ENCODE results near the gene RPS3A. TPM values are rescaled to one million over a fixed set of nuclear protein-coding genes. Genes with fewer than 3 reads are reported as not detected.

The RPS3A gene
- total and polyA plus RNA-seq, 2 donors (not counting 1 experiment from before 2014, with no cell fraction given), result 1,918 to 2,843 TPM

DNA sequence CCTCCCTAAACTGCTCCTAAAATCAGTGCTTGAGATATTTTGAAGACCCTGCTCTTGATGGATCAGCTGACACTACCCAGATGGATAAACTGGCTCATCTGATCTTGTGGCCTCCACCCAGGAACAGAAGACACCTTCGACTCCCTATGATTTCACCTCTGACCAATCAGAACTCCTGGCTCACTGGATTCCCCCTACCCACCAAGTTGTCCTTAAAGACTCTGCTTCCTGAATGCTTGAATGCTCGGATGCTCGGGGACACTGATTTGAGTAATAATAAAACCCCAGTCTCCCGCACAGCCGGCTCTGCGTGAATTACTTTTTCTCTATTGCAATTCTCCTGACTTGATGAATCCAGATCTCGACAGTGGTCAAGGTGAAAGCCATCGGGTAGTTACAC, 12.0 kb upstream of the RPS3A start:
- no peak overlapping the region for H2AFZ ChIP-seq (ENCODE audit: low read length)
- TF ChIP-seq, protein P1, sequence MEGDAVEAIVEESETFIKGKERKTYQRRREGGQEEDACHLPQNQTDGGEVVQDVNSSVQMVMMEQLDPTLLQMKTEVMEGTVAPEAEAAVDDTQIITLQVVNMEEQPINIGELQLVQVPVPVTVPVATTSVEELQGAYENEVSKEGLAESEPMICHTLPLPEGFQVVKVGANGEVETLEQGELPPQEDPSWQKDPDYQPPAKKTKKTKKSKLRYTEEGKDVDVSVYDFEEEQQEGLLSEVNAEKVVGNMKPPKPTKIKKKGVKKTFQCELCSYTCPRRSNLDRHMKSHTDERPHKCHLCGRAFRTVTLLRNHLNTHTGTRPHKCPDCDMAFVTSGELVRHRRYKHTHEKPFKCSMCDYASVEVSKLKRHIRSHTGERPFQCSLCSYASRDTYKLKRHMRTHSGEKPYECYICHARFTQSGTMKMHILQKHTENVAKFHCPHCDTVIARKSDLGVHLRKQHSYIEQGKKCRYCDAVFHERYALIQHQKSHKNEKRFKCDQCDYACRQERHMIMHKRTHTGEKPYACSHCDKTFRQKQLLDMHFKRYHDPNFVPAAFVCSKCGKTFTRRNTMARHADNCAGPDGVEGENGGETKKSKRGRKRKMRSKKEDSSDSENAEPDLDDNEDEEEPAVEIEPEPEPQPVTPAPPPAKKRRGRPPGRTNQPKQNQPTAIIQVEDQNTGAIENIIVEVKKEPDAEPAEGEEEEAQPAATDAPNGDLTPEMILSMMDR (conservative IDR thresholded peaks at IDR 0.05 in 1 of 2, IDR thresholded peaks at IDR 0.05 in 1 of 2; ENCODE audit: low read depth in 1 of 2, low read length in 2 of 2), result no peak
- no peak for TF ChIP-seq EZH2 (IDR thresholded peaks at IDR 0.05; ENCODE audit: low read length, missing control alignments)
- no peak overlapping the region for H3K4me3 ChIP-seq (replicated peaks in 1 of 4; ENCODE audit: control extremely low read depth in 1 of 4, insufficient read depth in 1 of 4, low read depth in 3 of 4, low read length in 4 of 4)
- H4K20me1 ChIP-seq (ENCODE audit: control insufficient read depth, extremely low read depth, insufficient read depth, low read length), result no peaks in the 10 kb centered on the region
- H3K36me3 ChIP-seq (ENCODE audit: control insufficient read depth, insufficient read depth, low read length), result no peaks in the 10 kb centered on the region
- H3K9ac ChIP-seq (ENCODE audit: insufficient read depth, low read length), result no peak overlapping the region
- H3K4me2 ChIP-seq (ENCODE audit: extremely low read depth, insufficient read depth, low read length), result no peak overlapping the region
- no peaks in the 10 kb centered on the region for H3K27me3 ChIP-seq (ENCODE audit: control insufficient read depth, insufficient read depth, low read length)
- H3K27ac ChIP-seq (ENCODE audit: insufficient read depth, low read length), result no peak overlapping the region
- no peaks in the 10 kb centered on the region for H3K4me1 ChIP-seq (ENCODE audit: control insufficient read depth, extremely low read depth, insufficient read depth, low read length)
- H3K79me2 ChIP-seq (ENCODE audit: control insufficient read depth, insufficient read depth, low read length), result no peaks in the 10 kb centered on the region
- no peaks in the 10 kb centered on the region for H3K9me3 ChIP-seq (ENCODE audit: control insufficient read depth, insufficient read depth, low read depth, low read length)
- DNase-seq (ENCODE audit: low read depth in 2 of 2), result no peak

DNA sequence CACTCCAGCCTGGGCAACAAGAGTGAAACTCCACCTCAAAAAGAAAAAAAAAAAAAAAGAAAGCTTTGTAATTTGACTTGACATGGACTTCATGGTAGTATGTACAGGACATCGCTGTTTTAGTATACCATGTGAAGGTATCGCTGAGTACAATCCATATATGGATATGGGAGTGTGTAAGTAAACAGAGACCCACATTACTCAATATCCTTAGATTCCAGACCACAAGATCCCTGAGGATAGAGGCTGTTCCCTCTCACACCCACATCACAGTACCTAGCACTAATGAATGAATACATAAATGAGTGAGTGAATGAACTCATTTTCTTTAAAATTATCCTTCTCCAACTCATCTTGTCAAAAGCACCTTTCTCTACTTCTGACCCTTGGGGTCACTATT, 8.4 kb upstream of the RPS3A start:
- Histone ChIP-seq H3K9me3 (ENCODE audit: control insufficient read depth, insufficient read depth, low read depth, low read length) (no peaks in the 10 kb centered on the region), H3K36me3 (ENCODE audit: control insufficient read depth, insufficient read depth, low read length) (no peaks in the 10 kb centered on the region), H4K20me1 (ENCODE audit: control insufficient read depth, extremely low read depth, insufficient read depth, low read length) (no peaks in the 10 kb centered on the region), H3K9ac (ENCODE audit: insufficient read depth, low read length) (no peak overlapping the region), H3K79me2 (ENCODE audit: control insufficient read depth, insufficient read depth, low read length) (no peaks in the 10 kb centered on the region), H3K4me3 (replicated peaks in 1 of 4; ENCODE audit: control extremely low read depth in 1 of 4, insufficient read depth in 1 of 4, low read depth in 3 of 4, low read length in 4 of 4) (no peak overlapping the region), H3K27ac (ENCODE audit: insufficient read depth, low read length) (no peak overlapping the region), H2AFZ (ENCODE audit: low read length) (no peak overlapping the region), H3K27me3 (ENCODE audit: control insufficient read depth, insufficient read depth, low read length) (no peaks in the 10 kb centered on the region), H3K4me1 (ENCODE audit: control insufficient read depth, extremely low read depth, insufficient read depth, low read length) (no peaks in the 10 kb centered on the region), H3K4me2 (ENCODE audit: extremely low read depth, insufficient read depth, low read length) (no peak overlapping the region)
- no peak for DNase-seq (ENCODE audit: low read depth in 2 of 2)
- TF ChIP-seq EZH2 (IDR thresholded peaks at IDR 0.05; ENCODE audit: low read length, missing control alignments), result no peak
- TF ChIP-seq, protein P1 (conservative IDR thresholded peaks at IDR 0.05 in 1 of 2, IDR thresholded peaks at IDR 0.05 in 1 of 2; ENCODE audit: low read depth in 1 of 2, low read length in 2 of 2), result no peak

DNA sequence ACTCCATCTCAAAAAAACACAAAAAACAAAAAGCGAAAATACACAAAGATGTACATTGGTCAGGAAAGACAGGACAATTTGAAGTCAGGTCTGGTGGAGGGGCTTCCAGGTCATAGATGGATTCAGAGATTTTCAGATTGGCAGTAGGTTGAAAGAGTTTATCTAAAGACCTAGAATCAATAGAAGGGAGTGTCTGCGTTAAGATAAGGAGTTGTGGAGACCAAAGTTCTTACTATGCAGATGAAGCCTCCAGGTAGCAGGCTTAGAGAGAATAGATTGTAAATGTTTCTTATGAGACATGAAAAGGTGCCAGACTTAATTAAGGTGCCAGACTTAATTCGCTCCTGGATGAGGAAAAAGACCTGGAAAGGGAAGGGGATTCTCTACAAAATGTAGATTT, 6.9 kb upstream of the RPS3A start:
- Histone ChIP-seq H3K36me3 (ENCODE audit: control insufficient read depth, insufficient read depth, low read length) (no peaks in the 10 kb centered on the region), H3K27me3 (ENCODE audit: control insufficient read depth, insufficient read depth, low read length) (no peaks in the 10 kb centered on the region), H3K4me2 (ENCODE audit: extremely low read depth, insufficient read depth, low read length) (no peak overlapping the region), H3K4me1 (ENCODE audit: control insufficient read depth, extremely low read depth, insufficient read depth, low read length) (no peaks in the 10 kb centered on the region), H3K27ac (ENCODE audit: insufficient read depth, low read length) (no peak overlapping the region), H3K9ac (ENCODE audit: insufficient read depth, low read length) (no peak overlapping the region), H3K4me3 (replicated peaks in 1 of 4; ENCODE audit: control extremely low read depth in 1 of 4, insufficient read depth in 1 of 4, low read depth in 3 of 4, low read length in 4 of 4) (no peak overlapping the region), H3K79me2 (ENCODE audit: control insufficient read depth, insufficient read depth, low read length) (no peaks in the 10 kb centered on the region), H4K20me1 (ENCODE audit: control insufficient read depth, extremely low read depth, insufficient read depth, low read length) (no peaks in the 10 kb centered on the region), H3K9me3 (ENCODE audit: control insufficient read depth, insufficient read depth, low read depth, low read length) (no peaks in the 10 kb centered on the region), H2AFZ (ENCODE audit: low read length) (no peak overlapping the region)
- TF ChIP-seq, protein P1 (conservative IDR thresholded peaks at IDR 0.05 in 1 of 2, IDR thresholded peaks at IDR 0.05 in 1 of 2; ENCODE audit: low read depth in 1 of 2, low read length in 2 of 2), result no peak
- TF ChIP-seq EZH2 (IDR thresholded peaks at IDR 0.05; ENCODE audit: low read length, missing control alignments), result no peak
- DNase-seq (ENCODE audit: low read depth in 2 of 2), result no peak

Measured in fibroblast of lung (primary cell).